ACC112 (cell line): Measurements from ENCODE around the gene FBXW2.

Experiments used
- H2AFZ ChIP-seq: fragments of 200-600 bp; sonication (generic); one replicate; pipeline ENCODE4 v1.6.0; 2017; ENCODE audit warnings: antibody characterized with exemption, low read length; ENCODE audit not compliant: unreplicated experiment
- H3K27ac ChIP-seq: fragments of 200-600 bp; sonication (generic); 2 replicates; pipeline ENCODE4 v1.5.1; 2014; ENCODE audit warnings: low read depth, mild to moderate bottlenecking, antibody characterized with exemption, low read length, moderate library complexity
- H3K27me3 ChIP-seq: fragments of 200-600 bp; sonication (generic); 2 replicates; pipeline ENCODE4 v1.6.1; 2014; ENCODE audit warnings: mild to moderate bottlenecking, antibody characterized with exemption, low read length, moderate library complexity, mixed read lengths; ENCODE audit not compliant: insufficient read depth
- H3K36me3 ChIP-seq: fragments of 200-600 bp; sonication (generic); 2 replicates; pipeline ENCODE4 v1.6.1; 2016; ENCODE audit warnings: mild to moderate bottlenecking, antibody characterized with exemption, low read length, moderate library complexity, mixed read lengths; ENCODE audit not compliant: insufficient read depth
- H3K4me1 ChIP-seq: fragments of 200-600 bp; sonication (generic); one replicate; pipeline ENCODE4 v1.6.1; 2016; ENCODE audit warnings: low read length, mixed read lengths; ENCODE audit not compliant: insufficient read depth, unreplicated experiment, control insufficient read depth
- H3K4me3 ChIP-seq: fragments of 200-600 bp; sonication (generic); 2 replicates; pipeline ENCODE4 v1.5.1; 2014; ENCODE audit warnings: mild to moderate bottlenecking, low read depth, low read length
- H3K79me2 ChIP-seq: fragments of 200-600 bp; sonication (generic); one replicate; pipeline ENCODE4 v1.6.0; 2016; ENCODE audit warnings: low read length; ENCODE audit not compliant: control insufficient read depth, unreplicated experiment, insufficient read depth

FBXW2 gene

GRCh38 chr9:120765910-120766425 is 27.2 kb downstream of the FBXW2 start:
- H3K36me3 ChIP-seq: peaks cover 19% of the 10 kb centered on the region
- H3K4me3 ChIP-seq: no peak overlapping the region
- H3K4me1 ChIP-seq: peaks cover 9% of the 10 kb centered on the region
- H3K79me2 ChIP-seq: no peaks in the 10 kb centered on the region
- H3K27ac ChIP-seq: no peak overlapping the region
- H2AFZ ChIP-seq: no peak overlapping the region
- no peaks in the 10 kb centered on the region for H3K27me3 ChIP-seq

GRCh38 chr9:120764476-120764875 is 28.7 kb downstream of the FBXW2 start:
- Histone ChIP-seq H3K79me2 (no peaks in the 10 kb centered on the region), H3K4me1 (peaks cover 9% of the 10 kb centered on the region), H3K27ac (no peak overlapping the region), H3K36me3 (peaks cover 13% of the 10 kb centered on the region; the same call in 1 of the 2 replicates), H3K27me3 (no peaks in the 10 kb centered on the region), H2AFZ (no peak overlapping the region), H3K4me3 (no peak overlapping the region)

GRCh38 chr9:120761006-120761405 is 32.2 kb downstream of the FBXW2 start:
- no peaks in the 10 kb centered on the region for H3K79me2 ChIP-seq
- no peak overlapping the region for H3K27ac ChIP-seq
- H3K36me3 ChIP-seq: peaks cover 7% of the 10 kb centered on the region; the same call in 1 of the 2 replicates
- no peak overlapping the region for H2AFZ ChIP-seq
- no peaks in the 10 kb centered on the region for H3K4me1 ChIP-seq
- no peak overlapping the region for H3K4me3 ChIP-seq
- no peaks in the 10 kb centered on the region for H3K27me3 ChIP-seq

- H2AFZ ChIP-seq: no peak overlapping the region
- H3K4me1 ChIP-seq: no peaks in the 10 kb centered on the region
- H3K27ac ChIP-seq: no peak overlapping the region
- H3K79me2 ChIP-seq: no peaks in the 10 kb centered on the region
- H3K27me3 ChIP-seq: no peaks in the 10 kb centered on the region
- H3K36me3 ChIP-seq: peaks cover 7% of the 10 kb centered on the region; the same call in 1 of the 2 replicates
- no peak overlapping the region for H3K4me3 ChIP-seq
Measured at GRCh38 chr9:120759755-120760400, 33.3 kb downstream of the FBXW2 start.

- Histone ChIP-seq H3K27ac (no peak overlapping the region), H2AFZ (no peak overlapping the region), H3K4me3 (no peak overlapping the region), H3K27me3 (no peaks in the 10 kb centered on the region), H3K36me3 (peaks cover 7% of the 10 kb centered on the region; the same call in 1 of the 2 replicates), H3K79me2 (no peaks in the 10 kb centered on the region), H3K4me1 (no peaks in the 10 kb centered on the region)
Measured at GRCh38 chr9:120758544-120758943, 34.7 kb downstream of the FBXW2 start.

GRCh38 chr9:120757026-120757913 is 35.9 kb downstream of the FBXW2 start:
- Histone ChIP-seq H3K79me2 (no peaks in the 10 kb centered on the region), H2AFZ (no peak overlapping the region), H3K27me3 (no peaks in the 10 kb centered on the region), H3K4me3 (no peak overlapping the region), H3K4me1 (no peaks in the 10 kb centered on the region), H3K27ac (no peak overlapping the region), H3K36me3 (peaks cover 7% of the 10 kb centered on the region; the same call in 1 of the 2 replicates)

- no peak overlapping the region for H3K4me3 ChIP-seq
Measured at GRCh38 chr9:120756531-120756930, 36.7 kb downstream of the FBXW2 start.

GRCh38 chr9:120755810-120756434 is 37.3 kb downstream of the FBXW2 start:
- Histone ChIP-seq H3K27ac (no peak overlapping the region), H3K79me2 (no peaks in the 10 kb centered on the region), H3K4me3 (no peak overlapping the region), H3K4me1 (no peaks in the 10 kb centered on the region), H3K27me3 (no peaks in the 10 kb centered on the region), H2AFZ (no peak overlapping the region), H3K36me3 (peaks cover 7% of the 10 kb centered on the region; the same call in 1 of the 2 replicates)

More at GRCh38 chr9:120756531-120756930, 36.7 kb downstream of the FBXW2 start:
- Histone ChIP-seq H3K36me3 (peaks cover 7% of the 10 kb centered on the region; the same call in 1 of the 2 replicates), H3K79me2 (no peaks in the 10 kb centered on the region), H3K4me1 (no peaks in the 10 kb centered on the region), H3K27me3 (no peaks in the 10 kb centered on the region), H2AFZ (no peak overlapping the region), H3K27ac (no peak overlapping the region)

GRCh38 chr9:120755044-120755443 is 38.2 kb downstream of the FBXW2 start:
- Histone ChIP-seq H3K4me3 (no peak overlapping the region), H3K79me2 (no peaks in the 10 kb centered on the region), H2AFZ (no peak overlapping the region), H3K4me1 (no peaks in the 10 kb centered on the region), H3K27ac (no peak overlapping the region), H3K36me3 (peaks cover 7% of the 10 kb centered on the region; the same call in 1 of the 2 replicates), H3K27me3 (no peaks in the 10 kb centered on the region)

- no peak overlapping the region for H2AFZ ChIP-seq
- no peak overlapping the region for H3K4me3 ChIP-seq
- no peaks in the 10 kb centered on the region for H3K79me2 ChIP-seq
- H3K4me1 ChIP-seq: no peaks in the 10 kb centered on the region
- H3K27me3 ChIP-seq: no peaks in the 10 kb centered on the region
- no peaks in the 10 kb centered on the region for H3K36me3 ChIP-seq
- no peak overlapping the region for H3K27ac ChIP-seq
Measured at GRCh38 chr9:120750421-120750820, 42.8 kb downstream of the FBXW2 start.
